PC-3 (cell line): Measurements from ENCODE around the gene TEX11.

Experiments used
- EZH2 ChIP-seq: fragments of 300-600 bp; sonication (generic); IDR thresholded peaks from one replicate; pipeline ENCODE4 v1.6.1; 2017; ENCODE audit warnings: antibody characterized with exemption, mild to moderate bottlenecking, low read length; ENCODE audit not compliant: unreplicated experiment
- EZH2phosphoT487 ChIP-seq: fragments of 300-600 bp; sonication (generic); IDR thresholded peaks from 2 replicates; pipeline ENCODE4 v1.6.1; 2018; ENCODE audit warnings: mild to moderate bottlenecking, antibody characterized with exemption, low read length, borderline replicate concordance
- TF ChIP-seq, protein P1 (sequence below): fragments of 300-600 bp; sonication (generic); conservative IDR thresholded peaks from 2 replicates; pipeline ENCODE4 v1.5.1; 2017; ENCODE audit warnings: antibody characterized with exemption, low read depth, mild to moderate bottlenecking, low read length

DNA sequence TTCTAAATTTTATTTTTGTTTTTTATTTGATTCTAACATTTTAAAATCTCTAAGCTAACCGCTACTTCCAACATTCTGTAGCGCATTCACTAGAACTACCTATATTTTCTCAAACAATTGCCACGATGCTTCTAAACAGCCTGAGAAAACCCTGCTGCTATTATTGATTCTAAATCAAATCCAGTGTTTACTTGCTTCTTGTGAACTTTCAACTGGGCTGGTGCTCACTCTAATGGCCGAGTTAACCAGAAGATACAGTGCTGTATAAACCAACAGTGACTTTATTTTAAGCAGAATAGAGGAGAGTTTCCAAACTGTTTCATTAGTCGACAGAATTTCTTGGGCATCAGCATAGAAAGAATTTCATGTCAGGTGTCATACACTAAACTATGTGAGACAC, 353.6 kb downstream of the TEX11 start:
- TF ChIP-seq, protein P1, sequence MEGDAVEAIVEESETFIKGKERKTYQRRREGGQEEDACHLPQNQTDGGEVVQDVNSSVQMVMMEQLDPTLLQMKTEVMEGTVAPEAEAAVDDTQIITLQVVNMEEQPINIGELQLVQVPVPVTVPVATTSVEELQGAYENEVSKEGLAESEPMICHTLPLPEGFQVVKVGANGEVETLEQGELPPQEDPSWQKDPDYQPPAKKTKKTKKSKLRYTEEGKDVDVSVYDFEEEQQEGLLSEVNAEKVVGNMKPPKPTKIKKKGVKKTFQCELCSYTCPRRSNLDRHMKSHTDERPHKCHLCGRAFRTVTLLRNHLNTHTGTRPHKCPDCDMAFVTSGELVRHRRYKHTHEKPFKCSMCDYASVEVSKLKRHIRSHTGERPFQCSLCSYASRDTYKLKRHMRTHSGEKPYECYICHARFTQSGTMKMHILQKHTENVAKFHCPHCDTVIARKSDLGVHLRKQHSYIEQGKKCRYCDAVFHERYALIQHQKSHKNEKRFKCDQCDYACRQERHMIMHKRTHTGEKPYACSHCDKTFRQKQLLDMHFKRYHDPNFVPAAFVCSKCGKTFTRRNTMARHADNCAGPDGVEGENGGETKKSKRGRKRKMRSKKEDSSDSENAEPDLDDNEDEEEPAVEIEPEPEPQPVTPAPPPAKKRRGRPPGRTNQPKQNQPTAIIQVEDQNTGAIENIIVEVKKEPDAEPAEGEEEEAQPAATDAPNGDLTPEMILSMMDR: no peak
- TF ChIP-seq EZH2: no peak
- TF ChIP-seq EZH2phosphoT487: no peak
